NCI-H1105 (cell line): ENCODE data around the gene SLC25A44.

ENCODE experiments used
- DNase-seq: peaks from one replicate; lab custom pipeline; 2025; lab: John Stamatoyannopoulos, UW

The SLC25A44 gene, protein sequence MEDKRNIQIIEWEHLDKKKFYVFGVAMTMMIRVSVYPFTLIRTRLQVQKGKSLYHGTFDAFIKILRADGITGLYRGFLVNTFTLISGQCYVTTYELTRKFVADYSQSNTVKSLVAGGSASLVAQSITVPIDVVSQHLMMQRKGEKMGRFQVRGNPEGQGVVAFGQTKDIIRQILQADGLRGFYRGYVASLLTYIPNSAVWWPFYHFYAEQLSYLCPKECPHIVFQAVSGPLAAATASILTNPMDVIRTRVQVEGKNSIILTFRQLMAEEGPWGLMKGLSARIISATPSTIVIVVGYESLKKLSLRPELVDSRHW

GRCh38 chr1:156193488-156194299 is at the start of gene SLC25A44:
SLC25A44 (plus strand) TSS chr1:156194104; CDS start chr1:156199848, 5,744 bp downstream.
- peak; percentile 98 for DNase-seq

GRCh38 chr1:156144742-156145141 is 49.2 kb upstream of the SLC25A44 start:
- DNase-seq = no peak

DNA sequence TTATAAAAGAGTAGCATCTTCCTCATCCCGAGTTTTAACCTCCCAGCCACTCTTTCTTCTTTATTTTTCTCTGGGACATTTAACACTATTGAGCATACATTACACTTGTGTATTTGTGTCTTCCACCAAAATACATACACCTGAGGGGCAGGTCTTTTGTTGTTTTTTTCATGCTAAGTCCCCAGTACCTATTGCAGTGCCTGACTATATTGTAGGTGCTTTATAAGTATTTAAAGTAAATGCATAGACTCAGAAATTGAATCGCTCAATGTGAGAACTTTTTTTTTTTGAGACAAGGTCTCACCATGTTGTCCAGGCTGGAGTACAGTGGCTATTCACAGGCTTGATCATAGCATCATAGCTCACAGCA is 48.3 kb upstream of the SLC25A44 start:
- DNase-seq = no peak

- DNase-seq = peak; percentile 73
Measured at GRCh38 chr1:156146020-156146768, 47.7 kb upstream of the SLC25A44 start.

- DNase-seq = no peak
Measured at GRCh38 chr1:156146769-156147405, 47.0 kb upstream of the SLC25A44 start.

DNA sequence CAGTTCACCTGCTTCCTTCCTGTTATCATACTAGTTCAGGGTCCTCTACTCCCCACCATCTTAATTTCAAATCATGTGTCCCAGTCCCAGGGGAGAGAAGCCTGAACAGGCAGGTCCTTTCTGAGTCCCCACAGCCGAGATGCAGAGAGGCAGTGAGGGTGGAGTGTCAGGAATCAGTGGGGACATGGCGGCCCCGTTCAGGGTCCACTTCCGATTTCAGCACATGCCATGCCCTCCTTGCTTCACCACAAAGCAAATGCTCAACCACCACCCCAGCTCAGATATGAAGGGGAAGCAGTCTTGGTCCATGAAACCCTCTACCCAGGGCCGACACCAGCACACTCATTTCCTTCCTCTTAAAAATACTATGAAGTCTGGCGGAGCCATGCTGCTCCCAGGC is 45.7 kb upstream of the SLC25A44 start:
- no peak for DNase-seq

DNA sequence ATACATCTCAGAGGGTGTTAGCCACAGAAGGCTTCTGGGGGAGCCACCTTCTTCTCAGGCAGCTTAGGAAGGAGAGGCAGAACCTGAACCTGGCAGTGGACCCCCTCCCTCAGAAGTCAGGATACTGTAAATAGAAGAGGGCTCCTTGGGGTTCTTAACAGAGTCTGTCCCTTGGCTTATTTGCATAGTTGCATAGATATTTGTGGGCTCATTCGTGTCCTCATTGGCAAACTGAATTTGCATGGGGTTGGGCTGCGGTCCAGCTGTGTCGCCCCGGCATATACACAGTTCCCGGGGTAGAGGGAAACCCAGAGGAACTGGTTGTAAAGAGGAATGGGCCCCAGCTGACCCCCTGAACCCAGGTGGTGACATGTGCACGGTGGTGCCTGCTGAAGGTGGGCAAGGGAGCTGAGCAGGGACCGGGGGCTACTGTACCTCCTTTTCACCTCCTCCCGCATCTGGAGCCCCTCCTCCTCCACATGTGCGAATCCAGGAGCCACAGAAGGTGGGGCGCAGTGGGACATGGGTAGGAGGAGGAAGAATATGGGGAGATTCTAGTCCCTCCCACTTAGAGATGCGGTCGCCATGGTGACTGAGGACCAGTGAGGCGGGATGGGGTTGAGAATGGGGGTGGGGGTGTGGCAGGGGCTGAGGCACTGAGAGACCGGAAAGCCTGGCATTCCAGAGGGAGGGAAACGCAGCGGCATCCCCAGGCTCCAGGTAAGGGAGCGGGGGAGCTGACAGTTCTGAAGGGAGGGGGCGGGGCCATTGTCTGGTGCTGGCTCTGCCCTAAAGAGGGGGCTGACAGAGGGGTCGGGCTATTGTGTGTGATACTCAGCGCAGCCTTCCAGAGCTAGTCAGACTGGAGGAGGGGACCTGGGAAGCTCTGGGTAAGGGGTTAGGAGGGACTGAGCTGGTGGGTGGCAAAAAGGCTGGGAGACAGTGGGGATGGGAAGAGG is 44.3 kb upstream of the SLC25A44 start:
- DNase-seq = no peak

DNA sequence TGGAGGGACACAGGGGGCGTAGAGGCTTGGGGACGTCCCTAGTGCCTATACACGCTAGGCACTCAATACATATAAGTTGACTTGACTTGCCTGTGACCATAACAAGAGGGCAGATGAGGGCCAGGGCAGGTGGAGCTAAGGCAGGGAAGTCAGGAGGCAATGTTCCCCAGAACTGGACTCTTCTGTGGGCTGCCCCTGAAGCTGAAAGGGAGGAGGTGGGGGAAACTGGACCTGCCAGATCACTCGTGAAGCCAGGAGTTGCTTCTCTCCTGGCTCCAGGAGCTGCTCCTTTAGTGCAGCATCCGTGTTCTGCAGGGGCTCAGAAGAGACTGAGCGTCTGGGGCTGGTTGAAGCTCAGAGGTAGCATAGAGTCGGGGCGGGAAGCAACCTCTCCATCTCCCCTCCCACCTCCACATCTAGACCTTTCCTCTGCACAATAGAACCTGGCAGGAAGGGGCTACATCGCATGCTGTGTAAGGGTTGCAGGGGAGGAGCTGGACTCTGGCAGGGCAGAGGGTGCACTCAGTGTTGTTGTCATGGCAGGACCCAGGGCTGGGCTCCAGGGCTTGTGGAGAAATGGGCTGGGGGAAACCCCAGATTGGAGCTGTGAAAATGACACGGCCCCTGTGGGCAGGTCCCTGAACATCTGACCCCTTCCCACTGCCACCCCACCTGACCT is 43.4 kb upstream of the SLC25A44 start:
- DNase-seq = no peak

DNA sequence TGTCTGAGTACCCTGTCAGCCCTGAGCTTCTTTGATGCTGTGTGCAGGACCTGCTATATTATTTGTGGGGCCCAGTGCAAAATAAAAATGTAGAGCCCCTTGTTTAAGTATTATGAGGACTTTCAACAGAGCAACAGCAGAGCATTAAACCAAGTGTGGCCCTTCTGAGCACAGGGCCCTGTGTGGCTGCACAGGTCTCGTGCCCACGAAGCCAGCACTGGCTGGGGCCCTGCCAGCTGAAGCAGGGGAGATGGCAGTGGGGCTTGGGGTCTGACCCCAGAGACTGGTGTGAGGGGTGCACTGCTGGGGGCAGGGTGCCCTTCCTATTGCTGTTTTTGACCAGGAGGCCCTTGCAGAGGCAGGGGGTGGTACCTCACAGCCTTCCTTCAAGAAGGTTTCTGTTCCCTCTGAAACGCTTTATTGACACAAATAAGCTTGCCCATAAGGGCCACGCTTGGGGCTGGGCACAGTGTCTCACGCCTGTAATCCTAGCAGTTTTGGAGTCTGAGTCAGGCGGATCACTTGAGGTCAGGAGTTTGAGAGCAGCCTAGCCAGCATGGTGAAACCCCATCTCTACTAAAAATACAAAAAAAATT is 42.7 kb upstream of the SLC25A44 start:
- no peak for DNase-seq

GRCh38 chr1:156152628-156153027 is 41.3 kb upstream of the SLC25A44 start:
- DNase-seq = no peak

- DNase-seq = no peak
Measured at GRCh38 chr1:156153362-156153761, 40.5 kb upstream of the SLC25A44 start, which contains the start of gene SEMA4A. SEMA4A (plus strand) TSS chr1:156153585; CDS start chr1:156154579, 994 bp downstream.

DNA sequence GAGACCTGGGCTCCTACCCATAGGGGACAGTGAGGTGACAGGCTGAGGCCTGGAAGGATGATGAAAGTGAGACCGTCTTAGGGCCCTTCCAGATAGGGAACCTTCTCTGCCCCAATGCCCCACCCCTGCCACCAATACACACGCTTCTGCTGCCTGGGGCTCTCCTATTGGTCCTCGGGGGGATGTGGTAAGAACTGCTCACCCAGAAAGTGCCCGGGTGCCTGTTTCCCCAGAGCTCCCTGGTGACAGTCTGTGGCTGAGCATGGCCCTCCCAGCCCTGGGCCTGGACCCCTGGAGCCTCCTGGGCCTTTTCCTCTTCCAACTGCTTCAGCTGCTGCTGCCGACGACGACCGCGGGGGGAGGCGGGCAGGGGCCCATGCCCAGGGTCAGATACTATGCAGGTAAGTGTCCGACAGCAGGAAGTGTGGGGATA is 39.6 kb upstream of the SLC25A44 start:
- DNase-seq = no peak

DNA sequence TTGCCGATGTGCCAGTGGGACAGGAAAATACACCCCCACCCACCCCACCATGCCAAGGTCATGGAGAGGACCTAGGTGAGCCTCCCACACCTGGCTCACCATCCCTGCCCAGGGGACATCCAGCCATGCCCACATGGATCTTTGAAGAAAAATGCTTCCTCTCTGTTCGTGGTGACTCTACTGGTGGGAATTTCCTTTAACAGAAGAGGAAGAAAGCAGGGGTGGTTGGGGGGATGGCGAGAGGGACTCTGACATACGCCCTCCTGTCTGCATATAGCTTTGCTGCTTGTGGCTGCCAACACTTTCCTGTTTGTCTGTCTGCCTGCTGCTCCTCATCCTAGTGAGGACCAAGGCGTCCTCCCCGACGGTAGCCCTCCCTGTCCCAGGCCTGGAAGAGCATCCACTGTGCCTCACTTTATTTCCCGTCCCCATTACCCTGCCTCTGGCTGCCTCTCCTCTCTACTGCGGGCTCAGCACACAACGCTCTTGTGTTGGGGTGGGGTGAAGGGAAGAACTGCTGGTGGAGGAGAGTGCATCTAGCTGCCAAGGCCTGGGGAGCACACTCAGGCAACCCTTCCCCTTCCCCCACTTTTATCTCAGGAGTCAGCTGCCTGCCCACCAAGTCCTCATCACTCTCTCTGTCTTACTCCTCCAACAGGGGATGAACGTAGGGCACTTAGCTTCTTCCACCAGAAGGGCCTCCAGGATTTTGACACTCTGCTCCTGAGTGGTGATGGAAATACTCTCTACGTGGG is 38.0 kb upstream of the SLC25A44 start:
- DNase-seq = no peak

DNA sequence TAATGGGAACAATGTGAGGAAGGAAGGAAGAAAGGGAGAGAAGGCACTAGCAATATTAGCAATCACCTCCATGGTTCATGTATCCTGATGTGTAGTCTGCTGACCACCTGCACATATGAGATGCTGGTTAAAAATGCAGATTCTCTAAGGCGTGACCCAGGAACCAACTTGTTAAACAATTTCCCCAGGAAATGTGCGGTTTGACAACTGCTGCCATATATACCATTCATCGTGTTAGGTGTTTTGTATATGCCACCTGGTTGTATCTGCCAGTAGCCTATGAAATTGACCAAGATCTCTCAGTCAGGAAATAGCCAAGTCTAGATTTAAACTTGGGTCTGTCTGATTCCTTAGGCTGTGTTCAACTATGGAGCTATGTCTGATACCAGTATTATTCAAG is 36.4 kb upstream of the SLC25A44 start:
- DNase-seq = no peak

GRCh38 chr1:156157966-156158365 is 35.9 kb upstream of the SLC25A44 start:
- no peak for DNase-seq

- no peak for DNase-seq
Measured at GRCh38 chr1:156160000-156160742, 33.7 kb upstream of the SLC25A44 start.

- DNase-seq = peak; percentile 57
Measured at GRCh38 chr1:156160743-156161171, 33.1 kb upstream of the SLC25A44 start.

DNA sequence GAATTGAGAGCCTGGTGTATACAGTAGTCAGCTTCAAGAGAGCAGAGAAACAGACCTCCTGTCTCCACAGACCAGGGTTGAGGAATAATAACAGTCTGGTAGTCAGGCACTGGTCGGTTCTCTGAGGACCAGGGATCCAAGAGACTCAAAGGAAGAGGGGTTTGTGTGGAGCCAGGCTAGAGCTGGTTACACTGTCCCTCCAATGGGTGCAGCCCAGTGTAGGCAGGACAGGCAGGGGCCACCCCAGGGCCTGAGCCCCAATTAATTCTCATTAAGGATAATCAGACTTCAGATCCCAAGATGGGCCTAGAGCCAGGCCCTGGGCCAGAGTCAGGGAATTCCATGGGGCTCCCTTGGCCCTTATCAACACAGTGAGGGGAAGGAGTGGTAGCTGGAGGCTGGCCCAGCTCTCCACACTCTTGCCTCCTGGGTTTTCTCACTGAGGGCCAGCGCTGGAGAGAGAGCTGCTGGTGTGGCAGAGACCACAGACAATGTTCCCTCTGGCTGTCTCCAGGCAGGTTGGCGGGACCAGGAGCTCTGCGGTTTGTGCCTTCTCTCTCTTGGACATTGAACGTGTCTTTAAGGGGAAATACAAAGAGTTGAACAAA is 31.4 kb upstream of the SLC25A44 start:
- no peak for DNase-seq
